Right lung (tissue), 5 donors: Measurements from ENCODE around the gene TIMP3. TPM values are rescaled to one million over a fixed set of nuclear protein-coding genes. Genes with fewer than 3 reads are reported as not detected.
A peak's percentile ranks its signal among the peaks of the same experiment; 100 is the strongest.

Source experiments
- DNase-seq, 2 donors: peaks; one replicate each; pipeline ENCODE4 v3.0.0-alpha.2; 2013
- polyA plus RNA-seq, 5 donors: library from polyadenylated mRNA; unstranded; fragments of 120-200 nt; gene quantifications; one replicate each; pipeline versions ENCODE4 v1.2.1 to v1.2.3, GENCODE V29; 2013; ENCODE audit warnings: inconsistent platforms in 1 of 5, low replicate concordance in 1 of 5; ENCODE audit not compliant: insufficient read length in 5 of 5, insufficient read depth in 1 of 5

TIMP3 gene
- polyA plus RNA-seq, 5 donors, result 131 to 179 (median 141) TPM

DNA sequence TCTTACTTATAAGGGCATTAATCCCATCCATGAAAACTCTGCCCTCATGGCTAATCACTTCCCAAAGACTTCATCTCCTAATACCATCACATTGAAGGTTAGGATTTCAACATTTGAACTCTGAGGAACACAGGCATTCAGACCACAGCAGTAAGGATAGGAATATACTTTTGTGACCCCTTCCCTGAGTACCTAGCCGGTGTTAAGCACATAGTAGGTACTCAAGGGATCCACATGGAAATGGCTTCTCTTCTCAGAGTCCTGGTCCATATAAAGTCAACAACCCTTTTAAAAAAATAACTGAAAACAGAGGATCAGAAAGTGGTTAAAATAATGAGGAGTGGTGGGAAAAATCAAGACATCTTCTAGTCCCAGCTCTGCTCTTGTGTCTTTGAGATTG is 78.0 kb downstream of the TIMP3 start:
- DNase-seq, result no peak

DNA sequence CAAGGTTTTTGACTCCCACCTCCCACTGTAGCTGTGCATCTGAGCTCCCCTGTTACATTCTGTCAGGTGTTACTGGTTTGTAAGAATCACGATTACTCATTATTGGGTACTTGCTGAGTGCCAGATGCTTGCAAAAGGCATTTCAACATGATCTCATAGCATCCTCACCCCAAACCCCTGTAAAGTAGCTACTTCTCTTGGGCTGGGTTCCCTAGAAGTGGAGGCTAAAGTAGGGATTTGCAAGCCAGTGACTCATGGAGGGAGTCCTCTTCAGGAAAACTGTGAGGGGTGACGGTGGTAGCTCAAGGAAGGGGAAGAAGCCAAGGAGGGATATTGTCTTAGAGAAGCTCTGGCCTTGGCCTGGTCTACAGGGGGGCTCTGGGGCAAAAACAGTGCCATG is 78.6 kb downstream of the TIMP3 start:
- DNase-seq, result no peak

DNA sequence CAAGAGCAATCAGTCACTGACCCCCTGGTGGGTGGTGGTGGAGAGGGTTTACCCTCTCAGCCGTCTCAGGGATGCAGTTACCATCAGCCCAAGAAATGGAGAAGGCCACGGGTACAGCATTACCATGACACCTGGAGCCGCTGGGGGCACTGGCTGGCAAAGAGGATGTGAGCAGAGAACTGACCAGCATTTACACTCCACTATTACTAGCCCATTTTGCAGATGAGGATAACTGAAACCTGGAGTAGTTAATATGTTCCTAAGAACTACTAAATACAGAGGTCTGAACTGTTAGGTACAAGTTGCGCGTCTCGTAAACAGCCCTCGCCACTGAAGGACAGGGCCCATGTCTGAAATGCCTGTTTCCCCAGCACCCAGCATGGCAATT is 79.0 kb downstream of the TIMP3 start:
- DNase-seq, result no peak

DNA sequence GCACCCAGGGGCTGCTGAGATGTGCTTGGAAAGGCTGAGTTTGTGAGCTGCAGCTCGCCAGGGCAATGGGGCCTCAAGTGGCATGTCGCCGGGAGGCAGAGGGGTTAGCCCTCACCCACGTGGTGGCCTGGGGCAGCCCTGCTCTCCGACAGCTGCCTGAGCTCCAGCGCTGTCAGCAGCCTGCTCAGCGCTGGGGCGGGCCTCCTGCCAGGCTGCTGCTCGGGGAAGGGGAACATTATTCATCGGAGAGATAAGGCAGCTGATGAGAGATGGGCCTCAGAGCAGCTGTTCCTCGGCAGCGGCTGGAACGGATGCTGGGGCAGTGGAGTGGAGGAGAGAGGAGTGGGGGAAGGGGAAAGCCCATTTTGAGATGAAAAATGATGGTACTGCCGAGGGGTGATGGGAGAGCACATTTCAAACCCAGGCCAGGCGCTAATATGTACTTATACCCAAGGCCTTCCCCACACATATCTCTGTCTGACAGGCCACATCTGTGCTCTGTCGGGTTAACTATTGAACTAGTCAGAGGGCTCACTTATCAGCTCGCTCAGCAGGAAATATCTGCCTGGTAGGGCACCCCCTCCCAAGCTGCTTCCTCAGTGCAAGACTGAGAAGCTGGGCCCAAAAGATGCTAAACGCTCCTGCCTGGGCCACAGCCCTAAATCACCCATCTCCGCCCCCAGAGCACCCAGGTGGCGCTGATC is 79.5 kb downstream of the TIMP3 start:
- peak; percentile 92 to 93 for DNase-seq

DNA sequence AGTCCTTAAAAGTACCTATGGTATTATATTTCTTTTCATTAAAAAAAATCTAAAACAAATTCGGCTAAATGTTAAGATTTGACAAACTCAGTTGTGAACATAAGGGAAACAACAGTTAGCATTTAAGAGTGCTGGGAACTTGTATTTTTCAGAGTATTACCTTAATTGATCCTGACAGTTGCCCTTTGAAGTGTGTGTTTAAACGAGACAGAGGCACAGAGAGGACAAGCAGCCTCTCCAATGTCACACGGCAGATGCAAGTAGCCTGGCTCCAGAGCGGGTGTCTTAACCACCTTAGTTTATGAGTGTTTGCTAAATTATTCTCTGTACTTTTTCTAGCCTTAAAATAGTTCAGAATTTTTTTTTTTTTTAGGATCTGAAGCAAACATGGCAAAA is 80.9 kb downstream of the TIMP3 start:
- no peak for DNase-seq

DNA sequence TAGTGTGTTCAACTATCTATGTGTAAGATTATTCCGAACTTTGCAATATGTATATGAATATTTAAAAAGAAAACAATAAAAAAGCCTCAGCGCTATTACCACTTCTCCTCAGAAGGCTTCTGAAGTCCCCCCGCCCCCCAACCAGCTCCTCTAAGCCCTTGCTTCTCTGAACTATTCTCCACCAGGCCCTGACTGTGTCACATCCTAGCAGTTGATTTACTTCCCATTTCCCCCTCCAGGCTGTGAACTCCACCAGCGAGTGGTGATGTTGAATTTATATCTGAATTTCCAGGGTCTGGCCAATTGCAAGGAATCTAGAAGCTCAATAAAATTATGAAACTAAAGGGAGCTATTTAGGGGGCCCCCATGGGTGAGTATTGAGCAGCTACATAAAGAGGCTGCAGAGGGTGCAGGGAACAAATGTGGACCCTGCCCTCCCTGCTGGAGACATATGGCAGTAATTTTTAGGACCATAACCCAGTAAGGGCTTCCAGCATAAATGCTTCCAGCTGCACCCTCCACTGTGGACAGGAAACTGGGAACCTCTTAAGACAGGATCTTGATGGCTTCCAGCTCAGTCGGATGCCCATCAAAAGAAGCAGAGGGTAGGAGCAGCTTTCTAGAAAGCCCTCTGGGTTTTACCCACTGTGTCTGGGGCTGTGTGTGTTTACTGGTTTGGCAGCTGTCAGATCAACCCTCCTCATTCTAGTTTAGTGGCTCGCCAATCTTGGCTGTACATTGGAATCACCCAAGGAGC is 81.4 kb downstream of the TIMP3 start:
- DNase-seq, result no peak

DNA sequence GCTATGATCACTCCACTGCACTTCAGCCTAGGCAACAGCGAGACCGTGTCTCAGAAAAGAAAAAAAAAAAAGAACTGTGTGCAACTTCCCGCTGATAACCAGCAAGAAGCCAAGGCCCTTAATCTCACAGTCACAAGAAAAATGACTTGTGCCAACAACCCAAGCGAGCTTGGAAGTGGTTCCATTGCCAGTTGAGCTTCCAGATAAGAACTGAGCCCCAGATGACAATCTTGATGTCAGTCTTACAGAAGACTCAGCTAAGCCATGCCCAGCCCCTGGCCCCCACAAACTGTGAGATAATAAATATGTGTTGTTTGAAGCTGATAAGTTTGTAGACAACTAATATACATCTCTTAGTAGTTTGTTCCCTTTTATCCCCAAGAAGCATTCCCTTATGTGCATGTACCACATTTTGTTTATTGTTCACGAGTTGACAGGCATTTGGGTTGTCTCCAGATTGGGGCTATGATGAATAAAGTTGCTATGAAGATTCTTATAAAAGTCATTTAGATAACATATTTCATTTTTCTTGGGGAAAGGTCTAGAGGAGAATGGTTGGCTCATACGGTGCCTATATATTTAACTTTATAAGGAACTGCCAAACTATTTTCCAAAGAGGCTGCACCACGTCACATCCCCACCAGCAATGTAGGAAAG is 85.9 kb downstream of the TIMP3 start:
- peak in 1 of 2 donors; percentile 31 for DNase-seq

DNA sequence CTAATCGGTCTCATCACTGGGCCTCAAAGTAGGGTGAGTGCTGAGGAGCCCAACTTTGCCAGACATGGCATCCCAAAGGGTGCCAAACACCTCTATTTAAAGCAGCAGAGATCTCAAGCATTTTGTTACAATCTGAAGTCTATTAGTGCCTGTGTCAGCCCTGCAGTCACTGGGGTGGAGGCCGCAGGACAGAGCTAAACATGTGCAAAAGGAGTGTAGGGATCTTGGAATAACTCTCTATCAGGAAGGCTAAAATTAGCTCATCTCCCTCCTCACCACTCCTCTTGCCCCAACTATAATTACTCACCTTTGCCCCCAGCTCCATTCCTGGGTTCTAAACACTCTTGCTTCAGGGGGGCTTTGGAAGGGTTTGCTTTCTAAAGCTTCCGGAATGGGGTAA is 87.5 kb downstream of the TIMP3 start:
- DNase-seq, result no peak

DNA sequence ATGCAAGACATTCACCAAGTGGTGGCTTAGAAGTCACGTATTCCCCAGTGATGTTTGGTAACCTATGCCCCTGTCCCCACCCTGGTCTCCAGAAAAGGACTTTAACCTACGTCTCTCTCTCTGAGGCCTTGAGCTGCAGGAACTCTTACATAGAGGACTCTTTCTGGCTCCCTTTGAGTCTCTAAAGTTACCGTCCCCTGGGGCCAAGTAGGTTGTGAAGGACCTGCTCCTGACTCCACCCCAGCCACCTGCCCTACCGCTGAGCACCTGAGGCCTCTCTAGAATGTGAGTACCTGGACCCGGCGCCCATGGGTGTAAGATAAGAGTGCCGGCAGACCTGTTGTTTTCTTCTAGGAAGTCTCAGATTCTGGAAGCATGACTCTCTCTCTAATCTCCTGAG is 95.4 kb downstream of the TIMP3 start:
- no peak for DNase-seq

DNA sequence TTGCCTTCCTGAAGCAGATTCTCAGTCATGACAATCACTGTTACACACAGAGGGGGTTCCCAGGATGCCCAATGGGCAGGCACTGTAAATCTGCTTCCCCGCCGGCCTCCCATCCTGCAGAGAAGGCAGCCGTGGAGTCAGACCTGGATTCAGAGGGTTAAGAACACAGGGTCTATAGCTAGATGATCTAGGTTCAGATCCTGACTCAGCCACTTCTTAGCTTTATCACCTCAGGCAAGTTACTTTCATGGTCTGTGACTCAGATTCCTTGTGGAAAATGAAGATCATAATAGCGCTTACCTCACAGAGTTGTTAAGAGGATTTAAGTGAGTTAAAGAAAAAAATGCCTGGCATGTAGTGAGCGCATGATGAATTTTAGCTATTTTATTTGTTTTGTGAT is 95.9 kb downstream of the TIMP3 start:
- no peak for DNase-seq

DNA sequence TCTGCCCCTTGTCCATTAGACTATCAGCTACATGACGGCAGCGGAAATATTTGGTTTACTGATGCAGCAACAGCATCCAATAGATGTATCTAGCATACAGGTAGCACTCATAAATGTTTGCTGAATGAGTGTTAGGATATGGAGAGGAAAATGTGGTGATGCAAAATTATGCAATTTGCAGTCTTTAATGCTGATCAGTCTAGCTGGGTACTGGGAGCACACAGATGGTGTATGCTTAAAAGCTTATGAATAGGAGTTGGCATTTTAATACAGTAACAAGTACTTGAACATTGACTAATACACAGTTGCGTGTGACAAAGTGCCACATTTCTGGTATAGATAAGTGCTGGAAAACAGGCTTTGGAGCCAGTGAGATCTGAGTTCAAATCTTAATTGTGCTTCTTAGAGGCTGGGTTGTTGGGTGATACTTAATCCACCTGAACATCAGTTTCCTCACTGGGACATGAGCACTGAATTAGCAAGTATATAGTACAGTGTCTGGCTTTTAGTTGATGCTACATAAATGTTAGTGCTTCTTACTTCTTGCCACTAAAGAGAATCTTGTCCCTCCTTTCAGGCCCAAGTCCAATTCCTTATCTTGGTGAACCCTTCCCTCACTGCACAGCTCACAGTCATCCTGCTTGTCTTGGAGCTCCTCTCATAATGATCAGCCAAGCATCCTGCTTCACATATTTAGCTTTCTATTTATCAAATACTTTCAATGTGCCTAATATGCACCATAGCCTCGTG is 99.6 kb downstream of the TIMP3 start:
- DNase-seq, result no peak

DNA sequence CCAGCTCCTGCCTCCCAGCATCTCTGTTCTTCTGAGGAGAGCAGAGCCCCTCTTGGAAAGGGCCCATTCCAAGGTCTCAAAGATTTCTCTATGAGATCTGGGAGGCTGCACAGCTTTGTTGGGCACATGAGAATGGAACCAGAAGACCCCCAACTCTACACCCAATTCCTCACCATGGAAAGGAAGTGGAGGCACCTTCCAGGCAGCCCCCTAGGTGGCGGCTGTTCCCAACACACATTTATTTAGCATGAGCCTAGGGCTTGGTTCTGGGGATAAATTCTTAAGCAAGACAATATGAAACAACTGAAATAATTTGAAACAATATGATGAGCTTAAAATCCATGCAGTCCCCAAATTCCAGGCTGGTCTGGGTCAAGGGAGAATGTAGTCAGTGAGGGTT is 100.4 kb downstream of the TIMP3 start:
- no peak for DNase-seq

DNA sequence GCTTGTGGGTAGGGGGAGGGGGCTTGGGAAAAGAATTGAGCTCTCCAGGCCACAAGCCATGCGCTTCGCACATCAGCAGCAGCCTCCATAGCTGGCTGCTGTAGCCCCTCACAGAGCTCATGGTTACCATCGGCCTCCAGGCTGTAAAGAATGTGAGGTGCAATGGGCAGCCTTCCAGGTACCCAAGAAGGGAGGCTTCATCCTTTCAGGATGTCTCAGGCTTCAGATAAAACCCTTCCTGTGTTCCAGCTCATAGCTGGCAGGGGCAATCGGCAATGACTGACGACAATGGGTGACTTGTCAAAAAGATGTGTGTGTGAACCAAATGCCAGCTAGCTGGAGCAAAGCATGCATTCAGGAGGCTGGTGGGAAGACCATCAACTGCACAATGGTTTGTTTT is 102.0 kb downstream of the TIMP3 start:
- DNase-seq, result no peak

DNA sequence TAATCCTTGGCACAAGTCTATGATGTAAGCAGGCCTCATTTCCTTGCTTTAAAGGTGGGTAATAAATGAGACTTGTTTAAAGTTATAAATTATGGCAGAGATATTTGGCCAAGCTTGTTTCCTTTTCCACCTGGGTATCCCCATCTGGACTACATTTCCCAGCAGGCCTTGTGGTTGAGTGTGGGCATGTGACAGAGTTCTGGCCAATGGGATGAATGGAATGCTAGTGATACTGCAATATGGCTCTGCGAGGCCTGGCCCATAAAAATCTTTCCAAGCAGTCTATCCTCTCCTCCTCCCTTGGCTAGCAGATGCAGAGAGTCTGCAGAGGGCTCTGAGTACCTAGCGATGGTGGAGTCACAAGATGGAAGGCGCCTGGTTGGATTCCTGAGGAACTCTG is 102.5 kb downstream of the TIMP3 start:
- no peak for DNase-seq

DNA sequence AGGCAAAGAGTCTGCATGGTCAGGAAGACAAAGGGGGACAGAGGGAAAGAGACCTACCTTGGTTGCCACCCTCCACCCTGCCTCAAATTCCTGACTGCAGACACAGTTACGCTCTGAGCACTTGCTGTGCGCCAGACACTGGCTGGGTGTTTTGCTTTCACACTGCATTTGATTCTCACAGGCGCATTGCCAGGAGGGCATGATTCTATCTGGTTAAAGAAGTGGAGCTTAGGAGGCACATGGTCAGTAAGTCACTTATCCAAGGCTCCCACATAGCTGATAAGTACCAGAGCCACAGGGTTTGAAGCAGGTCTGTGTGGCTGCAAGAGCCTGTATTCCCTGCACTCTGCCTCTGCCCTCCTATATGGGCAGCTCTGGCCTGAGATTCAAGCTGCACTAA is 103.9 kb downstream of the TIMP3 start:
- no peak for DNase-seq

DNA sequence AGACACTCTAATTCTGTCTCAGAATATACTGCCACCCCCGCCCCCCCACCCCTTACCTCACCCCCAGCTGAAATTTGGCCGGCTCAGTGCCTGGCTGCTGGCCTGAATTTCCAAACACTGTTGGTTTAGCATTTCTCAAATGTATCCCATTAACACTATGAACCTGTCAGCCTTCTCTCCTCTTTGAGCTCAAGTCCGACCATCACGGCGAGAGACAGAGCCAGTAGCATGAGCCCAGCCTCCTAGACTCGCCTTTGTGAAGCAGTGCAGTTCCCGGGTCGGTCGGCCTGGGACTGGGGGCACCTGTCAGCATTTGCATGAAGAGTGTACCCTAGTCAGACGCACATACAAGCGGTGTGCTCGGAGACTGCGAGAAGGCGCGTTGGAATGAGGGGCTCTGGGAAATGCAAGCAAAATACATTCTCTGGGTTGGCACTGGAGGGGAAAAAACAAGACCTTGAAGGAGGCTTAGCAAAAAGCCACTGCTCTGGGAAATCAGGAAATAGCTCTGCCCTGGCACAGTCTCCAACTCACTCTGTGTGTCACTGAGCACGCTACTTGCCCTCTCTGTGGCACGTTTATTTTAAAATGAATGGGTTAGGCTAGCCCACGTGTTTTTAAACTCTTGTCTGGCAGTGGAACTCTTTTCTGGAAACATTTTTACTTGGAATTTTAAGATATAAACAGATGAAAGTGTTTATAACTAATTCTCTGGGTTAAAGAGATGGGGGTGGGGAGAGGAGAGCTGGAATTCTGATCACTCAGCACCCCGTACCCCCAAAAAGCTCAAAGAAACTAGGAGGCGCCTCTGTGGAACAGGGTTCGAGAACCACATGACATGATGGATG is 108.3 kb downstream of the TIMP3 start:
- DNase-seq, result peak in 1 of 2 donors; percentile 51

DNA sequence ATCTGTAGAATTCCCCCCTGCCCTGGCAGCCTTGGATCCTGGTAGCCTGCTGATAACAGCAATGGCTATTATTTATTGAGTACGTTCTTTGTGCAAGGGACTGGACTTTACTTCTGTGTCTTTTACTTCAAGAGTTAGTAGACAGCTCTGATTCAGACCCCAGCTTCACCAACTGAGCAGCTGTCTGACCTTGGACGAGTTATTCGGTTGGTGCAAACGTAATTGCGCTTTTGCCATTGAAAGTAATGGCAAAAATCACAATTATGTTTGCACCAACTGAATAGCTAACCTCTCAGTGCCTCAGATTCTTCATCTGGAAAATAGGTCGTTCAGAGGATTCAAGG is 108.9 kb downstream of the TIMP3 start:
- no peak for DNase-seq

DNA sequence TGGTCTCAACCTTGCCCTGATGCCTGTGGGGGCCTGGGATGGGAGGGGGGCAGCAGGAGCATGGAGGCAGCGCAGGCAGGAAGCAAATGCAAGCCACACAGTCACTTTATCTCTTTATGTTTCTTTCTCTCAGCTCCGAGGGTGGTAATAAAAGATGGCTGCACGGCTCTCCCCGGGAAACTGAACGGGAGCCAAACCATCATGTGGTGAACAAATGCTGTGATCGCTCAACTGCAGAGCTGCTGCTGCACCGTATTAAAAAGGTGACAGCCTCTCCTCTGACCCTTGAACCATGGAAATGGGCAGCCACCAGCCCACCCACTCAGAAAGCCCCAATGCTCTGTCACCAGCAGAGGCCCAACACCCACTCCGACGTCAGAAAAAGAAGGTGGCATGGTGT is 110.0 kb downstream of the TIMP3 start:
- no peak for DNase-seq
